Activated B cell treated with CpG ODN at 0.5 μM for 24 hours (primary cell): ENCODE results near the gene GALNTL6. TPM values are rescaled to one million over a fixed set of nuclear protein-coding genes. Genes with fewer than 3 reads are reported as not detected.
"Not testable (repeated sequence)": the region's sequence is repeated elsewhere in the genome, so short reads cannot be mapped to it uniquely, and the experiment has no call there.

Experiments used
- ATAC-seq: fragments of 200-7000 bp; cut with Tn5 transposase; one replicate; pipeline ENCODE4 v1.10.0; 2021; ENCODE audit warnings: low read depth, mild to moderate bottlenecking, moderate library complexity
- CTCF ChIA-PET: fragments of 350-600 bp; sonication (Branson Sonifier 250); formaldehyde crosslinking; loops from one replicate; lab custom pipeline; 2021; ENCODE audit warnings: antibody characterized with exemption; lab: Charles Lee
- POLR2A ChIA-PET: fragments of 350-600 bp; sonication (Branson Sonifier 250); formaldehyde crosslinking; loops from one replicate; lab custom pipeline; 2021; ENCODE audit warnings: antibody characterized with exemption; lab: Charles Lee
- DNase-seq: peaks from one replicate; pipeline ENCODE4 v3.0.0; 2022
- H3K27ac Mint-ChIP-seq: one replicate; pipeline ENCODE4 v1.8.0; 2020; ENCODE audit warnings: mixed read lengths
- H3K27me3 Mint-ChIP-seq: one replicate; pipeline ENCODE4 v1.8.0; 2021; ENCODE audit warnings: mixed read lengths
- H3K36me3 Mint-ChIP-seq: one replicate; pipeline ENCODE4 v1.8.0; 2021; ENCODE audit warnings: low read depth, mixed read lengths
- H3K4me1 Mint-ChIP-seq: one replicate; pipeline ENCODE4 v1.8.0; 2021; ENCODE audit warnings: mixed read lengths
- H3K4me3 Mint-ChIP-seq: one replicate; pipeline ENCODE4 v1.8.0; 2020; ENCODE audit warnings: mild to moderate bottlenecking, mixed read lengths
- H3K9me3 Mint-ChIP-seq: one replicate; pipeline ENCODE4 v1.8.0; 2020; ENCODE audit warnings: mixed read lengths
- CTCF ChIP-seq: fragments of 200-600 bp; IDR thresholded peaks from one replicate; pipeline ENCODE4 v1.8.0; 2022; ENCODE audit warnings: antibody characterized with exemption, mild to moderate bottlenecking
- intact Hi-C: fragments of 100-400 bp; cut with micrococcal nuclease; formaldehyde crosslinking; loops from one replicate; pipeline ENCODE4 v1.15.1; 2024
- total RNA-seq: library from RNA; stranded (reverse); gene quantifications from 2 replicates; pipeline ENCODE4 v1.2.3, GENCODE V29; 2022

Gene GALNTL6
- total RNA-seq, 1 donor from 2014 or later: 0.20 TPM

GRCh38 chr4:172897046-172897445 lies 1083.8 kb downstream of the GALNTL6 start:
- CTCF ChIA-PET: no interaction called here
- Mint-ChIP-seq H3K9me3 (peaks cover 10% of the 10 kb centered on the region), H3K4me1 (no peaks in the 10 kb centered on the region), H3K27ac (no peak overlapping the region), H3K36me3 (no peaks in the 10 kb centered on the region), H3K27me3 (no peaks in the 10 kb centered on the region), H3K4me3 (no peak overlapping the region)
- TF ChIP-seq CTCF: no peak
- ATAC-seq (no peak), DNase-seq (no peak)
- intact Hi-C loops: no loop called here
- POLR2A ChIA-PET: no interaction called here

- H3K9me3 Mint-ChIP-seq: peaks cover 8% of the 10 kb centered on the region
- no peak for TF ChIP-seq CTCF
- H3K27me3 Mint-ChIP-seq: no peaks in the 10 kb centered on the region
- no peaks in the 10 kb centered on the region for H3K4me1 Mint-ChIP-seq
- H3K4me3 Mint-ChIP-seq: no peak overlapping the region
- no peak overlapping the region for H3K27ac Mint-ChIP-seq
- intact Hi-C loops: no loop called here
- ATAC-seq (no peak), DNase-seq (no peak)
- no peaks in the 10 kb centered on the region for H3K36me3 Mint-ChIP-seq
- ChIA-PET POLR2A (no interaction called here), CTCF (no interaction called here)
Measured at GRCh38 chr4:172898715-172899114, 1085.5 kb downstream of the GALNTL6 start.

GRCh38 chr4:172899861-172900260 lies 1086.7 kb downstream of the GALNTL6 start:
- POLR2A ChIA-PET: no interaction called here

GRCh38 chr4:172900900-172901299 lies 1087.7 kb downstream of the GALNTL6 start:
- H3K27me3 Mint-ChIP-seq: no peaks in the 10 kb centered on the region
- H3K27ac Mint-ChIP-seq: no peak overlapping the region
- H3K4me3 Mint-ChIP-seq: no peak overlapping the region
- DNase-seq (no peak), ATAC-seq (no peak)
- no peaks in the 10 kb centered on the region for H3K36me3 Mint-ChIP-seq
- intact Hi-C loops: no loop called here
- H3K9me3 Mint-ChIP-seq: peaks cover under 1% of the 10 kb centered on the region
- CTCF ChIA-PET: no interaction called here
- POLR2A ChIA-PET: no interaction called here
- no peak for TF ChIP-seq CTCF
- no peaks in the 10 kb centered on the region for H3K4me1 Mint-ChIP-seq

More at GRCh38 chr4:172899861-172900260, 1086.7 kb downstream of the GALNTL6 start:
- H3K36me3 Mint-ChIP-seq: no peaks in the 10 kb centered on the region
- DNase-seq (no peak), ATAC-seq (no peak)
- H3K4me1 Mint-ChIP-seq: no peaks in the 10 kb centered on the region
- H3K4me3 Mint-ChIP-seq: no peak overlapping the region
- no peaks in the 10 kb centered on the region for H3K27me3 Mint-ChIP-seq
- intact Hi-C loops: no loop called here
- no peak for TF ChIP-seq CTCF
- no peak overlapping the region for H3K27ac Mint-ChIP-seq
- H3K9me3 Mint-ChIP-seq: peaks cover 6% of the 10 kb centered on the region
- CTCF ChIA-PET: no interaction called here

GRCh38 chr4:172912468-172912867 lies 1099.3 kb downstream of the GALNTL6 start:
- H3K4me1 Mint-ChIP-seq, CTCF ChIA-PET, H3K4me3 Mint-ChIP-seq, H3K9me3 Mint-ChIP-seq, H3K27ac Mint-ChIP-seq, H3K27me3 Mint-ChIP-seq, ATAC-seq, intact Hi-C loops, DNase-seq, H3K36me3 Mint-ChIP-seq, POLR2A ChIA-PET: not testable (repeated sequence)

- POLR2A ChIA-PET, CTCF ChIA-PET, intact Hi-C loops, H3K36me3 Mint-ChIP-seq, DNase-seq, H3K27ac Mint-ChIP-seq, H3K4me3 Mint-ChIP-seq, H3K4me1 Mint-ChIP-seq, H3K9me3 Mint-ChIP-seq, ATAC-seq, H3K27me3 Mint-ChIP-seq: not testable (repeated sequence)
Measured at GRCh38 chr4:172917403-172917802, 1104.2 kb downstream of the GALNTL6 start.
